ENCODE data around the gene NINJ1.

The NINJ1 gene

GRCh38 chr9:93128715-93129224, 5.3 kb downstream of the NINJ1 start:
- peak overlapping the region; percentile 74 for H3K27ac ChIP-seq
- H3K79me2 ChIP-seq: peaks cover 44% of the 10 kb centered on the region
- no peaks in the 10 kb centered on the region for H3K27me3 ChIP-seq (ENCODE audit: control insufficient read depth, insufficient read depth, low read length)
- peak overlapping the region; percentile 9 for H3K4me2 ChIP-seq (ENCODE audit: low read length)
- H3K9ac ChIP-seq: no peak overlapping the region
- H3K4me3 ChIP-seq (ENCODE audit: low read depth, low read length): no peak overlapping the region
- H3K36me3 ChIP-seq (ENCODE audit: control insufficient read depth, insufficient read depth, low read length): no peaks in the 10 kb centered on the region
- peaks cover 43% of the 10 kb centered on the region for H3K4me1 ChIP-seq
- TF ChIP-seq CTCF (IDR thresholded peaks at IDR 0.05): no peak
- H2AFZ ChIP-seq: no peak overlapping the region
- no peaks in the 10 kb centered on the region for H3K9me3 ChIP-seq (ENCODE audit: control insufficient read depth, low read length)

- Histone ChIP-seq H3K9ac (no peak overlapping the region), H3K27ac (peak overlapping the region; percentile 74)
Measured at GRCh38 chr9:93128011-93128714, 5.9 kb downstream of the NINJ1 start.

GRCh38 chr9:93127395-93127911, 6.6 kb downstream of the NINJ1 start:
- no peak for TF ChIP-seq CTCF (IDR thresholded peaks at IDR 0.05)
- Histone ChIP-seq H3K36me3 (ENCODE audit: control insufficient read depth, insufficient read depth, low read length) (no peaks in the 10 kb centered on the region), H2AFZ (no peak overlapping the region), H3K4me3 (ENCODE audit: low read depth, low read length) (no peak overlapping the region), H3K4me1 (peaks cover 42% of the 10 kb centered on the region), H3K4me2 (ENCODE audit: low read length) (no peak overlapping the region), H3K9ac (no peak overlapping the region), H3K79me2 (peaks cover 44% of the 10 kb centered on the region), H3K27ac (peak overlapping the region; percentile 74), H3K27me3 (ENCODE audit: control insufficient read depth, insufficient read depth, low read length) (no peaks in the 10 kb centered on the region), H3K9me3 (ENCODE audit: control insufficient read depth, low read length) (no peaks in the 10 kb centered on the region)

More at GRCh38 chr9:93128011-93128714, 5.9 kb downstream of the NINJ1 start:
- no peaks in the 10 kb centered on the region for H3K36me3 ChIP-seq (ENCODE audit: control insufficient read depth, insufficient read depth, low read length)
- H3K4me1 ChIP-seq: peaks cover 43% of the 10 kb centered on the region
- no peak overlapping the region for H2AFZ ChIP-seq
- TF ChIP-seq CTCF (IDR thresholded peaks at IDR 0.05): no peak
- H3K79me2 ChIP-seq: peaks cover 44% of the 10 kb centered on the region
- no peaks in the 10 kb centered on the region for H3K27me3 ChIP-seq (ENCODE audit: control insufficient read depth, insufficient read depth, low read length)
- no peaks in the 10 kb centered on the region for H3K9me3 ChIP-seq (ENCODE audit: control insufficient read depth, low read length)
- H3K4me3 ChIP-seq (ENCODE audit: low read depth, low read length): no peak overlapping the region
- H3K4me2 ChIP-seq (ENCODE audit: low read length): no peak overlapping the region

- Histone ChIP-seq H3K27me3 (ENCODE audit: control insufficient read depth, insufficient read depth, low read length) (no peaks in the 10 kb centered on the region), H3K9ac (no peak overlapping the region), H3K79me2 (peaks cover 39% of the 10 kb centered on the region), H3K27ac (peak overlapping the region; percentile 74), H3K4me2 (ENCODE audit: low read length) (peak overlapping the region; percentile 26), H3K4me1 (peaks cover 37% of the 10 kb centered on the region), H3K4me3 (ENCODE audit: low read depth, low read length) (no peak overlapping the region), H3K36me3 (ENCODE audit: control insufficient read depth, insufficient read depth, low read length) (no peaks in the 10 kb centered on the region), H3K9me3 (ENCODE audit: control insufficient read depth, low read length) (no peaks in the 10 kb centered on the region), H2AFZ (no peak overlapping the region)
- no peak for TF ChIP-seq CTCF (IDR thresholded peaks at IDR 0.05)
Measured at GRCh38 chr9:93126825-93127368, 7.2 kb downstream of the NINJ1 start.
